Panc1 (cell line): ENCODE data around the gene PHF8.

ENCODE experiments used
- POLR2AphosphoS5 ChIP-seq: IDR thresholded peaks from 2 replicates; pipeline ENCODE4 v1.6.1; 2012; ENCODE audit warnings: mild to moderate bottlenecking, low read depth, low read length, moderate library complexity
- TCF7L2 ChIP-seq: IDR thresholded peaks from 2 replicates; pipeline ENCODE4 v1.6.1; 2011; ENCODE audit warnings: mild to moderate bottlenecking, low read depth, low read length, inconsistent platforms
- TF ChIP-seq, protein P1 (sequence below): fragments of 450-650 bp; IDR thresholded peaks from 2 replicates; pipeline ENCODE4 v1.5.1; 2017; ENCODE audit warnings: mild to moderate bottlenecking

DNA sequence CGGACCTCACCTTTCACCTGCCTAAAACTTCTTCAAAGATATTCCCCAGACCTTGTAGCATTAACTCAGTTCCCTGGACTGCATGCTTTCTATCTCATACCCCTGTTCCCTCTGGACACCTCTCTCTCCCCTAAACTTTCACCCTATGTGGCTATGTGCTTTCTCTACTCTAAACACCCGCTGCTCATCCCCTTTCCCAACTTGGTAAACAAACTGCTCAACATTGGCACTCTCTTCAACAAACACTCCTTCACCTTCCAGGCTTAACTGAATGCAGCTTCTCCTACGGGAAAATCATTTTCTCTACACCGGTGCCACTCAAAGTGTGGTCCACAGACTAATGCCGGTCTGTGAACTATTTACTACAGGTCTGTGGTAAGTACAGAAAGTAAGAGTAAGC, 19.9 kb downstream of the PHF8 start:
- TF ChIP-seq, protein P1, sequence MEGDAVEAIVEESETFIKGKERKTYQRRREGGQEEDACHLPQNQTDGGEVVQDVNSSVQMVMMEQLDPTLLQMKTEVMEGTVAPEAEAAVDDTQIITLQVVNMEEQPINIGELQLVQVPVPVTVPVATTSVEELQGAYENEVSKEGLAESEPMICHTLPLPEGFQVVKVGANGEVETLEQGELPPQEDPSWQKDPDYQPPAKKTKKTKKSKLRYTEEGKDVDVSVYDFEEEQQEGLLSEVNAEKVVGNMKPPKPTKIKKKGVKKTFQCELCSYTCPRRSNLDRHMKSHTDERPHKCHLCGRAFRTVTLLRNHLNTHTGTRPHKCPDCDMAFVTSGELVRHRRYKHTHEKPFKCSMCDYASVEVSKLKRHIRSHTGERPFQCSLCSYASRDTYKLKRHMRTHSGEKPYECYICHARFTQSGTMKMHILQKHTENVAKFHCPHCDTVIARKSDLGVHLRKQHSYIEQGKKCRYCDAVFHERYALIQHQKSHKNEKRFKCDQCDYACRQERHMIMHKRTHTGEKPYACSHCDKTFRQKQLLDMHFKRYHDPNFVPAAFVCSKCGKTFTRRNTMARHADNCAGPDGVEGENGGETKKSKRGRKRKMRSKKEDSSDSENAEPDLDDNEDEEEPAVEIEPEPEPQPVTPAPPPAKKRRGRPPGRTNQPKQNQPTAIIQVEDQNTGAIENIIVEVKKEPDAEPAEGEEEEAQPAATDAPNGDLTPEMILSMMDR, result no peak
- TF ChIP-seq POLR2AphosphoS5, result no peak
- TF ChIP-seq TCF7L2, result no peak
